OCI-LY3 (cell line): ENCODE data around the gene ERAL1.

Source experiments
- CTCF ChIP-seq: fragments of 200-600, 300-600 bp; sonication (generic); IDR thresholded peaks from 2 replicates; pipeline ENCODE4 v1.5.1; 2014; ENCODE audit warnings: antibody characterized with exemption, low read length, low read depth
- EZH2phosphoT487 ChIP-seq: fragments of 200-600 bp; shearing (Covaris generic); IDR thresholded peaks from 2 replicates; pipeline ENCODE4 v1.6.1; 2018; ENCODE audit warnings: antibody characterized with exemption, mixed run types, low read depth

GRCh38 chr17:28902819-28903545 is 48.2 kb downstream of the ERAL1 start, which contains the start of gene DHRS13:
- TF ChIP-seq EZH2phosphoT487 (no peak), CTCF (peak; percentile 98)
